ENCODE results near the gene MGAT5. TPM values are rescaled to one million over a fixed set of nuclear protein-coding genes. Genes with fewer than 3 reads are reported as not detected.

Gene MGAT5
- total RNA-seq, 1 experiment from 2014 or later: 34.0 TPM

- RAD21 ChIA-PET (ENCODE audit: low non-redundant PET in 1 of 2, low total read pairs in 2 of 2, uncharacterized antibody in 2 of 2, unreplicated experiment in 2 of 2): no interaction called here
- BruUV-seq (replicated peaks): no TSS peak
- no peaks in the 10 kb centered on the region for H4K20me1 ChIP-seq (ENCODE audit: insufficient read depth)
- no peaks in the 10 kb centered on the region for H3K4me1 ChIP-seq (ENCODE audit: control insufficient read depth in 1 of 2, insufficient read depth in 2 of 2, low read length in 2 of 2)
- POLR2A ChIA-PET: no interaction called here
- no peak overlapping the region for H3K4me3 ChIP-seq (replicated peaks in 1 of 2; ENCODE audit: low read depth in 1 of 2, low read length in 2 of 2)
- TF ChIP-seq ZBTB33 (IDR thresholded peaks at IDR 0.05; ENCODE audit: extremely low read depth, insufficient replicate concordance, low read length) (no peak), CTCF (IDR thresholded peaks at IDR 0.05 in 2 of 3, conservative IDR thresholded peaks at IDR 0.05 in 1 of 3; ENCODE audit: borderline replicate concordance in 1 of 3, insufficient read depth in 1 of 3, low read depth in 2 of 3, low read length in 2 of 3) (no peak), SIN3A (IDR thresholded peaks at IDR 0.05; ENCODE audit: low read depth) (no peak), EGR1 (IDR thresholded peaks at IDR 0.05; ENCODE audit: low read depth) (no peak), ZFX (IDR thresholded peaks at IDR 0.05) (no peak), EZH2phosphoT487 (IDR thresholded peaks at IDR 0.05; ENCODE audit: borderline replicate concordance) (no peak), TCF7L2 (IDR thresholded peaks at IDR 0.05; ENCODE audit: borderline replicate concordance, extremely low read depth, insufficient read depth, insufficient read length) (no peak), SRF (IDR thresholded peaks at IDR 0.05; ENCODE audit: low read depth) (no peak), SP1 (IDR thresholded peaks at IDR 0.05; ENCODE audit: low read depth) (no peak), CBX3 (IDR thresholded peaks at IDR 0.05; ENCODE audit: low read depth) (no peak), ZNF274 (IDR thresholded peaks at IDR 0.05; ENCODE audit: low read depth, low read length) (no peak)
- TF ChIP-seq, protein P1, sequence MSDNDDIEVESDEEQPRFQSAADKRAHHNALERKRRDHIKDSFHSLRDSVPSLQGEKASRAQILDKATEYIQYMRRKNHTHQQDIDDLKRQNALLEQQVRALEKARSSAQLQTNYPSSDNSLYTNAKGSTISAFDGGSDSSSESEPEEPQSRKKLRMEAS (IDR thresholded peaks at IDR 0.05): no peak
- H2AFZ ChIP-seq (ENCODE audit: low read depth, low read length, poor library complexity, severe bottlenecking): no peak overlapping the region
- H3K9me2 ChIP-seq (ENCODE audit: insufficient read depth): no peaks in the 10 kb centered on the region
- DNase-seq (ENCODE audit: low read depth, low spot score) (no peak), ATAC-seq (no peak)
- no peaks in the 10 kb centered on the region for H3K36me3 ChIP-seq (ENCODE audit: control insufficient read depth in 1 of 2, insufficient read depth in 2 of 2, low read length in 2 of 2)
- H3K4me2 ChIP-seq (ENCODE audit: low read length): no peak overlapping the region
- no peaks in the 10 kb centered on the region for H3K9me3 ChIP-seq (ENCODE audit: control insufficient read depth in 1 of 2, insufficient read depth in 1 of 2, low read depth in 1 of 2, low read length in 2 of 2)
- H3K27me3 ChIP-seq (ENCODE audit: insufficient read depth, low read length): no peaks in the 10 kb centered on the region
- intact Hi-C loops (cut with micrococcal nuclease): no loop called here
- CTCF ChIA-PET: no interaction called here
- no peak overlapping the region for H3K9ac ChIP-seq (ENCODE audit: low read length)
- H3K27ac ChIP-seq (ENCODE audit: low read depth, low read length): no peak overlapping the region
- no peaks in the 10 kb centered on the region for H3K79me2 ChIP-seq (ENCODE audit: insufficient read depth, low read length)
Observed at GRCh38 chr2:134500211-134500935, 246.5 kb downstream of the MGAT5 start.

All from HCT116 (cell line).